ENCODE measurements around the gene PLEKHM1.
A peak's percentile ranks its signal among the peaks of the same experiment; 100 is the strongest.

PLEKHM1 gene

GRCh38 chr17:45398800-45399199, 91.7 kb downstream of the PLEKHM1 start:
- no peak for TF ChIP-seq GATA1 (IDR thresholded peaks at IDR 0.05; ENCODE audit: low read depth, low read length)
- TF ChIP-seq POLR2A (IDR thresholded peaks at IDR 0.05; ENCODE audit: low read length), result no peak
- no peak for DNase-seq

- no peak for DNase-seq
- no peak for TF ChIP-seq POLR2A (IDR thresholded peaks at IDR 0.05; ENCODE audit: low read length)
Observed at GRCh38 chr17:45397796-45398195, 92.7 kb downstream of the PLEKHM1 start.

GRCh38 chr17:45396496-45397205, 93.9 kb downstream of the PLEKHM1 start:
- no peak for TF ChIP-seq POLR2A (IDR thresholded peaks at IDR 0.05; ENCODE audit: low read length)
- no peak for TF ChIP-seq GATA1 (IDR thresholded peaks at IDR 0.05; ENCODE audit: low read depth, low read length)
- DNase-seq, result no peak

- TF ChIP-seq POLR2A (IDR thresholded peaks at IDR 0.05; ENCODE audit: low read length) (no peak), GATA1 (IDR thresholded peaks at IDR 0.05; ENCODE audit: low read depth, low read length) (no peak)
Observed at GRCh38 chr17:45395569-45396415, 94.7 kb downstream of the PLEKHM1 start.

GRCh38 chr17:45394913-45395568, 95.5 kb downstream of the PLEKHM1 start:
- TF ChIP-seq POLR2A (IDR thresholded peaks at IDR 0.05; ENCODE audit: low read length), result no peak
- no peak for TF ChIP-seq GATA1 (IDR thresholded peaks at IDR 0.05; ENCODE audit: low read depth, low read length)
- DNase-seq, result peak; percentile 66 to 71

More at GRCh38 chr17:45395569-45396415, 94.7 kb downstream of the PLEKHM1 start:
- no peak for DNase-seq

- no peak for DNase-seq
- TF ChIP-seq POLR2A (IDR thresholded peaks at IDR 0.05; ENCODE audit: low read length), result no peak
- no peak for TF ChIP-seq GATA1 (IDR thresholded peaks at IDR 0.05; ENCODE audit: low read depth, low read length)
Observed at GRCh38 chr17:45394564-45394912, 96.0 kb downstream of the PLEKHM1 start.

- no peak for DNase-seq
- TF ChIP-seq POLR2A (IDR thresholded peaks at IDR 0.05; ENCODE audit: low read length), result no peak
Observed at GRCh38 chr17:45394091-45394490, 96.4 kb downstream of the PLEKHM1 start.

- TF ChIP-seq GATA1 (IDR thresholded peaks at IDR 0.05; ENCODE audit: low read depth, low read length), result no peak
- TF ChIP-seq POLR2A (IDR thresholded peaks at IDR 0.05; ENCODE audit: low read length), result no peak
Observed at GRCh38 chr17:45393411-45393810, 97.1 kb downstream of the PLEKHM1 start.

GRCh38 chr17:45391918-45392317, 98.6 kb downstream of the PLEKHM1 start:
- no peak for TF ChIP-seq POLR2A (IDR thresholded peaks at IDR 0.05; ENCODE audit: low read length)
- no peak for TF ChIP-seq GATA1 (IDR thresholded peaks at IDR 0.05; ENCODE audit: low read depth, low read length)
- DNase-seq, result no peak

More at GRCh38 chr17:45393411-45393810, 97.1 kb downstream of the PLEKHM1 start:
- no peak for DNase-seq

GRCh38 chr17:45391291-45391690, 99.2 kb downstream of the PLEKHM1 start:
- DNase-seq, result no peak
- TF ChIP-seq POLR2A (IDR thresholded peaks at IDR 0.05; ENCODE audit: low read length), result no peak
- TF ChIP-seq GATA1 (IDR thresholded peaks at IDR 0.05; ENCODE audit: low read depth, low read length), result no peak

GRCh38 chr17:45389354-45389753, 101.2 kb downstream of the PLEKHM1 start:
- no peak for DNase-seq
- TF ChIP-seq POLR2A (IDR thresholded peaks at IDR 0.05; ENCODE audit: low read length) (no peak), GATA1 (IDR thresholded peaks at IDR 0.05; ENCODE audit: low read depth, low read length) (no peak)

GRCh38 chr17:45388604-45389325, 101.8 kb downstream of the PLEKHM1 start:
- no peak for DNase-seq
- no peak for TF ChIP-seq GATA1 (IDR thresholded peaks at IDR 0.05; ENCODE audit: low read depth, low read length)
- TF ChIP-seq POLR2A (IDR thresholded peaks at IDR 0.05; ENCODE audit: low read length), result no peak

GRCh38 chr17:45387739-45388138, 102.8 kb downstream of the PLEKHM1 start:
- TF ChIP-seq POLR2A (IDR thresholded peaks at IDR 0.05; ENCODE audit: low read length) (no peak), GATA1 (IDR thresholded peaks at IDR 0.05; ENCODE audit: low read depth, low read length) (no peak)

GRCh38 chr17:45386178-45386577, 104.3 kb downstream of the PLEKHM1 start:
- DNase-seq, result no peak
- TF ChIP-seq GATA1 (IDR thresholded peaks at IDR 0.05; ENCODE audit: low read depth, low read length) (no peak), POLR2A (IDR thresholded peaks at IDR 0.05; ENCODE audit: low read length) (no peak)

More at GRCh38 chr17:45387739-45388138, 102.8 kb downstream of the PLEKHM1 start:
- no peak for DNase-seq
